OCI-LY1 (cell line): ENCODE data around the gene KIF22.

ENCODE experiments used
- EZH2 ChIP-seq: fragments of 200-600 bp; sonication (generic), shearing (Covaris generic); IDR thresholded peaks from 2 replicates; pipeline ENCODE4 v1.8.0; 2017; ENCODE audit warnings: borderline replicate concordance, mixed run types, mild to moderate bottlenecking, antibody characterized with exemption, low read length, moderate library complexity, mixed read lengths
- TF ChIP-seq, protein P1 (sequence below): fragments of 200-600 bp; sonication (generic), shearing (Covaris generic); IDR thresholded peaks from 2 replicates; pipeline ENCODE4 v1.5.1; 2017; ENCODE audit warnings: mild to moderate bottlenecking, antibody characterized with exemption, low read length, moderate library complexity, mixed read lengths

DNA sequence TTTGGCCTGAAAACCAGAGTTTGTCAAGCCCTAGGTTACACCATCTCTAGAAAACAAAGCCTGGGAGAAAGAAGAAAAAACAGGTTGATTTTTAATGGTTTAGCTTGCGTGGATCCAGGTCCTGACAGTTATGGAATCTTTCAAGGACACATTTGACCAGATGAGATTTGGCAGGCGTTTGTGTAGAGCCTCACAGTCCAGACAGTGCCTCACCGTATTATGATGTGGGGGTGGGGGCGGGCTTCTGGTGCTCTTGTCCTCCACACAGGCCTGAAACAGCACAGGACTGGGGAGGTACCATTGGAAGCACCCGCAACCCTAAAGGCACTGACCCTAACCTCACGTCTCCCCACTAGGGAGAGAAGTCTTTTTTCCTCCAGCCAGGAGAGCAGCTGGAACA, 49.3 kb downstream of the KIF22 start:
- TF ChIP-seq, protein P1, sequence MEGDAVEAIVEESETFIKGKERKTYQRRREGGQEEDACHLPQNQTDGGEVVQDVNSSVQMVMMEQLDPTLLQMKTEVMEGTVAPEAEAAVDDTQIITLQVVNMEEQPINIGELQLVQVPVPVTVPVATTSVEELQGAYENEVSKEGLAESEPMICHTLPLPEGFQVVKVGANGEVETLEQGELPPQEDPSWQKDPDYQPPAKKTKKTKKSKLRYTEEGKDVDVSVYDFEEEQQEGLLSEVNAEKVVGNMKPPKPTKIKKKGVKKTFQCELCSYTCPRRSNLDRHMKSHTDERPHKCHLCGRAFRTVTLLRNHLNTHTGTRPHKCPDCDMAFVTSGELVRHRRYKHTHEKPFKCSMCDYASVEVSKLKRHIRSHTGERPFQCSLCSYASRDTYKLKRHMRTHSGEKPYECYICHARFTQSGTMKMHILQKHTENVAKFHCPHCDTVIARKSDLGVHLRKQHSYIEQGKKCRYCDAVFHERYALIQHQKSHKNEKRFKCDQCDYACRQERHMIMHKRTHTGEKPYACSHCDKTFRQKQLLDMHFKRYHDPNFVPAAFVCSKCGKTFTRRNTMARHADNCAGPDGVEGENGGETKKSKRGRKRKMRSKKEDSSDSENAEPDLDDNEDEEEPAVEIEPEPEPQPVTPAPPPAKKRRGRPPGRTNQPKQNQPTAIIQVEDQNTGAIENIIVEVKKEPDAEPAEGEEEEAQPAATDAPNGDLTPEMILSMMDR: no peak
- no peak for TF ChIP-seq EZH2
